ENCODE measurements around the gene ADAMTS20.

GRCh38 chr12:43434614-43435013, 117.4 kb downstream of the ADAMTS20 start:
- no peak for TF ChIP-seq POLR2AphosphoS5 (IDR thresholded peaks at IDR 0.05)
- TF ChIP-seq CTCF (IDR thresholded peaks at IDR 0.05) = no peak
